NCI-H2081 (cell line): ENCODE data around the gene PDCD10.
A peak's percentile ranks its signal among the peaks of the same experiment; 100 is the strongest.

Source experiments
- DNase-seq, 2 experiments: peaks; one replicate each; lab custom pipeline; 2025; lab: John Stamatoyannopoulos, UW

PDCD10 gene

GRCh38 chr3:167734498-167735232 is at the start of gene PDCD10:
Gene PDCD10, minus strand, starts transcription at chr3:167734892. Its CDS starts 14,735 bp downstream, at chr3:167720157.
- DNase-seq: peak; percentile 100

- DNase-seq: no peak
Observed at GRCh38 chr3:167783781-167784180, 49.1 kb upstream of the PDCD10 start.

- DNase-seq: no peak
Observed at GRCh38 chr3:167780214-167780883, 45.7 kb upstream of the PDCD10 start.

GRCh38 chr3:167777356-167777755 is 42.7 kb upstream of the PDCD10 start:
- DNase-seq: no peak

- DNase-seq: peak in 1 of 2 experiments; percentile 15
Observed at GRCh38 chr3:167776066-167776685, 41.5 kb upstream of the PDCD10 start.

- DNase-seq: no peak
Observed at GRCh38 chr3:167773584-167773983, 38.9 kb upstream of the PDCD10 start.

GRCh38 chr3:167772992-167773391 is 38.3 kb upstream of the PDCD10 start:
- no peak for DNase-seq

GRCh38 chr3:167762296-167762695 is 27.6 kb upstream of the PDCD10 start:
- DNase-seq: no peak

GRCh38 chr3:167761302-167761701 is 26.6 kb upstream of the PDCD10 start:
- no peak for DNase-seq

- no peak for DNase-seq
Observed at GRCh38 chr3:167754049-167754448, 19.4 kb upstream of the PDCD10 start.

- no peak for DNase-seq
Observed at GRCh38 chr3:167750272-167750971, 15.7 kb upstream of the PDCD10 start.

GRCh38 chr3:167749728-167750127 is 15.0 kb upstream of the PDCD10 start:
- DNase-seq: no peak

- peak in 1 of 2 experiments; percentile 59 for DNase-seq
Observed at GRCh38 chr3:167749209-167749608, 14.5 kb upstream of the PDCD10 start.

- no peak for DNase-seq
Observed at GRCh38 chr3:167743799-167744198, 9.1 kb upstream of the PDCD10 start.

- DNase-seq: no peak
Observed at GRCh38 chr3:167742338-167742737, 7.6 kb upstream of the PDCD10 start.

GRCh38 chr3:167740961-167741587 is 6.4 kb upstream of the PDCD10 start:
- peak; percentile 46 to 66 for DNase-seq

- DNase-seq: peak; percentile 44 to 59
Observed at GRCh38 chr3:167739190-167739810, 4.6 kb upstream of the PDCD10 start.

GRCh38 chr3:167738037-167738436 is 3.3 kb upstream of the PDCD10 start:
- no peak for DNase-seq

- no peak for DNase-seq
Observed at GRCh38 chr3:167736997-167737396, 2.3 kb upstream of the PDCD10 start.

GRCh38 chr3:167736264-167736787 is 1.6 kb upstream of the PDCD10 start:
- DNase-seq: peak in 1 of 2 experiments; percentile 42
